Hepatocyte (in vitro differentiated cells): ENCODE data around the gene FAM163A.

Experiments
- EZH2 ChIP-seq: fragments of 200-600 bp; sonication (generic); IDR thresholded peaks from 2 replicates; pipeline ENCODE4 v1.6.1; 2016; ENCODE audit warnings: antibody characterized with exemption, mild to moderate bottlenecking, borderline replicate concordance
- TF ChIP-seq, protein P1 (sequence below): fragments of 200-600 bp; sonication (generic); IDR thresholded peaks from 2 replicates; pipeline ENCODE4 v1.5.1; 2016; ENCODE audit warnings: antibody characterized with exemption, mild to moderate bottlenecking; ENCODE audit not compliant: poor library complexity

DNA sequence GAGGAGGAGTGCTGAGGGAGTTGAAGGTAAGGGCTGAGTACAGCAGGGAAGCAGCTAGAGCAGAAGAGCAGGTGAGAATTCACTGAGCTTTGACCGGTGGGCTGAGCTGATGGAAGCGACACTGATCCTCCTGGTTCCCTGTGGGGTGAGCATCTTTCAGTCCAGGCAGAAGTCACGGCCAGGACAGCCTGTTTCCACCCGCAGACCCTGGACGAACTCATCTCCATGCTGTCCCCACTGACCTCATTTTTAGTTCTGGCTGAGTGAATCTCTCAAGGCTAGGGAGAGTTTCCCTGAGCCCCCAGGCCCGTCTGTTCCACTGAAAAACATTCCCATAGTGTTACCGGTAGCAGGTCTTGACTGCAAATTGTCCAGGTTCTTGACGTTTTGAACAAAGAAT is 31.5 kb downstream of the FAM163A start:
- TF ChIP-seq, protein P1, sequence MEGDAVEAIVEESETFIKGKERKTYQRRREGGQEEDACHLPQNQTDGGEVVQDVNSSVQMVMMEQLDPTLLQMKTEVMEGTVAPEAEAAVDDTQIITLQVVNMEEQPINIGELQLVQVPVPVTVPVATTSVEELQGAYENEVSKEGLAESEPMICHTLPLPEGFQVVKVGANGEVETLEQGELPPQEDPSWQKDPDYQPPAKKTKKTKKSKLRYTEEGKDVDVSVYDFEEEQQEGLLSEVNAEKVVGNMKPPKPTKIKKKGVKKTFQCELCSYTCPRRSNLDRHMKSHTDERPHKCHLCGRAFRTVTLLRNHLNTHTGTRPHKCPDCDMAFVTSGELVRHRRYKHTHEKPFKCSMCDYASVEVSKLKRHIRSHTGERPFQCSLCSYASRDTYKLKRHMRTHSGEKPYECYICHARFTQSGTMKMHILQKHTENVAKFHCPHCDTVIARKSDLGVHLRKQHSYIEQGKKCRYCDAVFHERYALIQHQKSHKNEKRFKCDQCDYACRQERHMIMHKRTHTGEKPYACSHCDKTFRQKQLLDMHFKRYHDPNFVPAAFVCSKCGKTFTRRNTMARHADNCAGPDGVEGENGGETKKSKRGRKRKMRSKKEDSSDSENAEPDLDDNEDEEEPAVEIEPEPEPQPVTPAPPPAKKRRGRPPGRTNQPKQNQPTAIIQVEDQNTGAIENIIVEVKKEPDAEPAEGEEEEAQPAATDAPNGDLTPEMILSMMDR: no peak
- TF ChIP-seq EZH2: no peak
